Naive B cell (primary cell): ENCODE results near the gene ITSN2. TPM values are rescaled to one million over a fixed set of nuclear protein-coding genes. Genes with fewer than 3 reads are reported as not detected.

ENCODE experiments used
- ATAC-seq, 2 donors: fragments of 150-1000 bp; cut with Tn5 transposase; 2 replicates each; pipeline ENCODE4 v1.10.0; 2021; ENCODE audit warnings: low read depth in 2 of 2, mild to moderate bottlenecking in 2 of 2, moderate library complexity in 2 of 2
- DNase-seq: peaks from one replicate; pipeline ENCODE4 v3.0.0; 2022
- H3K27ac Mint-ChIP-seq, 6 donors: one replicate each; pipeline ENCODE4 v1.8.0; 2020 to 2022; ENCODE audit warnings: mild to moderate bottlenecking in 6 of 6, mixed read lengths in 6 of 6, moderate library complexity in 5 of 6, inconsistent platforms in 2 of 6
- H3K27me3 Mint-ChIP-seq, 3 donors: one replicate each; pipeline ENCODE4 v1.8.0; 2021 to 2022; ENCODE audit warnings: mixed read lengths in 3 of 3, mild to moderate bottlenecking in 1 of 3
- H3K36me3 Mint-ChIP-seq, 2 donors: one replicate each; pipeline ENCODE4 v1.8.0; 2020 to 2022; ENCODE audit warnings: mixed read lengths in 2 of 2, inconsistent platforms in 1 of 2, mild to moderate bottlenecking in 1 of 2
- H3K4me1 Mint-ChIP-seq, 3 donors: one replicate each; pipeline ENCODE4 v1.8.0; 2020 to 2022; ENCODE audit warnings: mixed read lengths in 3 of 3, inconsistent platforms in 1 of 3, mild to moderate bottlenecking in 1 of 3, moderate library complexity in 1 of 3
- H3K4me3 Mint-ChIP-seq, 8 donors: one replicate each; pipeline ENCODE4 v1.8.0; 2020 to 2022; ENCODE audit warnings: mild to moderate bottlenecking in 8 of 8, mixed read lengths in 8 of 8, moderate library complexity in 8 of 8, inconsistent platforms in 2 of 8
- H3K9me3 Mint-ChIP-seq, 7 donors: one replicate each; pipeline ENCODE4 v1.8.0; 2020 to 2022; ENCODE audit warnings: mixed read lengths in 7 of 7, mild to moderate bottlenecking in 5 of 7, inconsistent platforms in 2 of 7, moderate library complexity in 1 of 7
- polyA plus RNA-seq, 6 donors: library from polyadenylated mRNA; unstranded; fragments of 300-500 nt; fragmentation: Illumina TruSeq; gene quantifications; one replicate each; pipeline ENCODE4 v1.2.3, GENCODE V29; 2021; ENCODE audit warnings: low read depth in 6 of 6

ITSN2 gene
- polyA plus RNA-seq, 6 donors from 2014 or later, result 57.8 to 163 (median 113) TPM

- H3K4me3 Mint-ChIP-seq, result no peak overlapping the region
- DNase-seq (no peak), ATAC-seq (no peak)
- no peaks in the 10 kb centered on the region for H3K27me3 Mint-ChIP-seq
- no peaks in the 10 kb centered on the region for H3K9me3 Mint-ChIP-seq
- peak overlapping the region in 5 of 6 donors; percentile 21 to 81 (median 62) for H3K27ac Mint-ChIP-seq
- H3K4me1 Mint-ChIP-seq, result peaks cover 0 to 8% (median 7%) of the 10 kb centered on the region in 3 donors
- peaks cover 10 to 13% of the 10 kb centered on the region in 2 donors for H3K36me3 Mint-ChIP-seq
Measured at GRCh38 chr2:24262421-24262970, 97.8 kb downstream of the ITSN2 start.

DNA sequence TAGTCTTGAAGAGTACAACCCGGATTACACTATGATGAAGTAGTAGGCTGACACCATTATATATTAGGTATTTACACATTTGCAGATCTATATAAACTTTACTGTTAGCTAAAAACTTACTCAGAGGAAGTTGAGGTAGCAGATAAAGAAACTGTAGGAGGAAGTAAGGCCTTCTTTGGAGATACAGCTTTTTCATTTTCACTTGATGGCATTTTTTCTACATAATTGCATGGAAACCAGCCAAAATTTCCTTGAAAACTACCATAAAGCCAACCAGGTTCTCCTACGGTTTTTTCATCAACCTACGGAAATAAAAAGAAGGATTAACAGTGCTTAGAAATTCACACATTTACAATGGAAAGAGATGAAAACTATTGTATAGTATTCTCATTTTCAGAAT lies 98.9 kb downstream of the ITSN2 start:
- peaks cover 0 to 8% (median 7%) of the 10 kb centered on the region in 3 donors for H3K4me1 Mint-ChIP-seq
- H3K27me3 Mint-ChIP-seq, result no peaks in the 10 kb centered on the region
- no peak for ATAC-seq
- no peak overlapping the region for H3K4me3 Mint-ChIP-seq
- DNase-seq, result no peak
- no peaks in the 10 kb centered on the region for H3K9me3 Mint-ChIP-seq
- peaks cover 10 to 19% of the 10 kb centered on the region in 2 donors for H3K36me3 Mint-ChIP-seq
- H3K27ac Mint-ChIP-seq, result peak overlapping the region in 1 of 6 donors; percentile 75

DNA sequence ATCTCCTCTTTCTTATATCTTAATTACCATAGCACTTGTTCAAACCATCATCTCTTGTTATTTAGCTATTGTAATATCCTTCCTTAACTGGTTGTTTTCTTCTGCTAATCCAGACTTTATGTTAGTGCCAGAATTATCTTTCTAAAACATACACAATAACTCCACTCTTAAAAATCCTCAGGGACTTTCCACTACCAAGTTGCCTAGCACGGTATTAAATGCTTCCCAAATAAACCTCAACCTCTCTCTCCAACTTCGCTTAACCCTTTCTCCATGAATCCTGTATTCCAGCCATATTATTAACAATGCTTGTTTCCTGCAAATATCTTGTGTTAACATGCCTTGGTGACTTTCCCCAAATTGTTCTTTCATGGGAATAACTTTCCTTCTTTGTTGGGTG lies 101.0 kb downstream of the ITSN2 start:
- ATAC-seq (no peak), DNase-seq (no peak)
- no peak overlapping the region for H3K4me3 Mint-ChIP-seq
- no peaks in the 10 kb centered on the region for H3K27me3 Mint-ChIP-seq
- no peaks in the 10 kb centered on the region for H3K9me3 Mint-ChIP-seq
- peaks cover 0 to 8% (median 7%) of the 10 kb centered on the region in 3 donors for H3K4me1 Mint-ChIP-seq
- H3K36me3 Mint-ChIP-seq, result peaks cover 4 to 7% of the 10 kb centered on the region in 2 donors
- H3K27ac Mint-ChIP-seq, result no peak overlapping the region

GRCh38 chr2:24258718-24259117 lies 101.6 kb downstream of the ITSN2 start:
- H3K9me3 Mint-ChIP-seq, result no peaks in the 10 kb centered on the region
- H3K36me3 Mint-ChIP-seq, result peaks cover 4 to 7% of the 10 kb centered on the region in 2 donors
- no peak for ATAC-seq
- peaks cover 0 to 8% (median 7%) of the 10 kb centered on the region in 3 donors for H3K4me1 Mint-ChIP-seq
- no peaks in the 10 kb centered on the region for H3K27me3 Mint-ChIP-seq
- DNase-seq, result no peak
- H3K4me3 Mint-ChIP-seq, result no peak overlapping the region
- H3K27ac Mint-ChIP-seq, result no peak overlapping the region

DNA sequence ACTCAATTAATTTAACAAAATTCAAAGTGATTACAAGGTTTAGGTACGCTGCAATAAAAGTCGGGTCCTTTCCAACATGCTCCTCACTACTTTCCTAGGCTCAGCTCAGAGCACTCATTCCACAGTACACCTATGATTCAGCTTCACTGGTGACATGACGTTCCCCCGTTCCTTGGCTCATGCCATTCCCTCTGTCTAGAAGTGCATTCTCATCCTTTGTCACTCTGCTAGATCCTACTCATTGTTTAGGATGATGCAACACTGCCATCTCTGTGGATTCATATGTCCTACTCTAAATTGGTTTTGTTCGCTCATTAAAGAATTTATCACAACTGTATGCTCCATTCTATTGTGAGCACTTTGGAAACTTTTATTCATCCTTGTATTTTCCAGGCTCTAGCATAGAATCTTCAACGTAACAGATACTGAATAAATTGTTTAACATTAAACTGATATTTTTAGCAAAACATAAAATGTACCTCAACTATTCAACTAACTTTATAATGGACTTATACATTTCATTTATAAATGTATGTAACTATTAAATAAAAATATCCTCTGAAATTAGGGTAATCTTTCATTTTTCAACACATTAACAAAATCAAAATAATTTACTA lies 106.9 kb downstream of the ITSN2 start:
- peak overlapping the region in 1 of 8 donors; percentile 14 for H3K4me3 Mint-ChIP-seq
- H3K4me1 Mint-ChIP-seq, result no peaks in the 10 kb centered on the region
- H3K9me3 Mint-ChIP-seq, result no peaks in the 10 kb centered on the region
- H3K27ac Mint-ChIP-seq, result peak overlapping the region in 1 of 6 donors; percentile 75
- no peaks in the 10 kb centered on the region for H3K27me3 Mint-ChIP-seq
- DNase-seq (no peak), ATAC-seq (no peak)
- peaks cover 13 to 14% of the 10 kb centered on the region in 2 donors for H3K36me3 Mint-ChIP-seq

GRCh38 chr2:24247592-24247991 lies 112.7 kb downstream of the ITSN2 start:
- ATAC-seq (no peak), DNase-seq (no peak)
- H3K4me1 Mint-ChIP-seq, result no peaks in the 10 kb centered on the region
- H3K9me3 Mint-ChIP-seq, result no peaks in the 10 kb centered on the region
- no peak overlapping the region for H3K27ac Mint-ChIP-seq
- peaks cover 0 to 21% of the 10 kb centered on the region in 2 donors for H3K36me3 Mint-ChIP-seq
- H3K27me3 Mint-ChIP-seq, result no peaks in the 10 kb centered on the region
- no peak overlapping the region for H3K4me3 Mint-ChIP-seq

DNA sequence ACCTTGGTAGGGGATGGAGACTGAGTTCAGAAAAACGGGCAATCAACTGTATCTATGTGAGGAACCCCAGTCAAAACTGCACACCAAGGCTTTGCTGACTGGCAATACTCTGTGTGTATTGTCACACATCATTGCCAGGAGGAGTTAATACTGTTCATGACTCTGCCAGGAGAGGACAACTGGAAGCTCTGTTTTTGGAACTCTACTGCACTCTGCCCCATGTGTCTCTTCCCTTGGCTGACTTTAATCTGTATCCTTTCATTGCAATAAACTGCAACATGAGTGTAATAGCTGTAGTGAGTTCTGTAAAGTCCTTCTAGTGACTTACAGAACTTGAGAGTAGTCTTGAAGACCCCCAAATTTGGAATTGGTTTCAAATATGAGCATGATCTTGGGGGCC lies 113.2 kb downstream of the ITSN2 start:
- Mint-ChIP-seq H3K4me1 (no peaks in the 10 kb centered on the region), H3K9me3 (no peaks in the 10 kb centered on the region), H3K36me3 (peaks cover 0 to 21% of the 10 kb centered on the region in 2 donors), H3K27me3 (no peaks in the 10 kb centered on the region), H3K27ac (no peak overlapping the region), H3K4me3 (no peak overlapping the region)
- ATAC-seq (no peak), DNase-seq (no peak)

- Mint-ChIP-seq H3K36me3 (peaks cover 0 to 21% of the 10 kb centered on the region in 2 donors), H3K27me3 (no peaks in the 10 kb centered on the region), H3K4me3 (no peak overlapping the region), H3K4me1 (no peaks in the 10 kb centered on the region), H3K9me3 (no peaks in the 10 kb centered on the region), H3K27ac (peak overlapping the region in 2 of 6 donors; percentile 6 to 44)
- no peak for DNase-seq
- ATAC-seq, result no peak
Measured at GRCh38 chr2:24245986-24246776, 114.2 kb downstream of the ITSN2 start.

GRCh38 chr2:24241528-24241927 lies 118.8 kb downstream of the ITSN2 start:
- no peak for DNase-seq
- H3K27ac Mint-ChIP-seq, result peak overlapping the region in 1 of 6 donors; percentile 9

GRCh38 chr2:24239553-24239952 lies 120.8 kb downstream of the ITSN2 start:
- no peak overlapping the region for H3K4me3 Mint-ChIP-seq
- no peaks in the 10 kb centered on the region for H3K27me3 Mint-ChIP-seq
- peaks cover 0 to 4% (median 0%) of the 10 kb centered on the region in 3 donors for H3K4me1 Mint-ChIP-seq
- peaks cover 0 to 5% of the 10 kb centered on the region in 2 donors for H3K36me3 Mint-ChIP-seq
- no peak overlapping the region for H3K27ac Mint-ChIP-seq
- no peak for ATAC-seq
- H3K9me3 Mint-ChIP-seq, result no peaks in the 10 kb centered on the region
- DNase-seq, result no peak

More at GRCh38 chr2:24241528-24241927, 118.8 kb downstream of the ITSN2 start:
- Mint-ChIP-seq H3K36me3 (peaks cover 0 to 3% of the 10 kb centered on the region in 2 donors), H3K4me3 (no peak overlapping the region), H3K4me1 (no peaks in the 10 kb centered on the region), H3K27me3 (no peaks in the 10 kb centered on the region), H3K9me3 (no peaks in the 10 kb centered on the region)
- ATAC-seq, result no peak

- Mint-ChIP-seq H3K27me3 (no peaks in the 10 kb centered on the region), H3K4me3 (no peak overlapping the region), H3K4me1 (peaks cover 0 to 4% (median 0%) of the 10 kb centered on the region in 3 donors), H3K36me3 (peaks cover 0 to 13% of the 10 kb centered on the region in 2 donors), H3K9me3 (no peaks in the 10 kb centered on the region), H3K27ac (peak overlapping the region in 2 of 6 donors; percentile 8 to 34)
- ATAC-seq (no peak), DNase-seq (no peak)
Measured at GRCh38 chr2:24238158-24238557, 122.2 kb downstream of the ITSN2 start.

- ATAC-seq (no peak), DNase-seq (no peak)
- peaks cover 0 to 13% of the 10 kb centered on the region in 2 donors for H3K36me3 Mint-ChIP-seq
- H3K4me3 Mint-ChIP-seq, result no peak overlapping the region
- peaks cover 0 to 4% (median 0%) of the 10 kb centered on the region in 3 donors for H3K4me1 Mint-ChIP-seq
- H3K27ac Mint-ChIP-seq, result peak overlapping the region in 4 of 6 donors; percentile 1 to 58 (median 10)
- no peaks in the 10 kb centered on the region for H3K9me3 Mint-ChIP-seq
- H3K27me3 Mint-ChIP-seq, result no peaks in the 10 kb centered on the region
Measured at GRCh38 chr2:24237313-24237712, 123.0 kb downstream of the ITSN2 start.

GRCh38 chr2:24233321-24233720 lies 127.0 kb downstream of the ITSN2 start:
- H3K9me3 Mint-ChIP-seq, result no peaks in the 10 kb centered on the region
- peaks cover 0 to 13% of the 10 kb centered on the region in 2 donors for H3K36me3 Mint-ChIP-seq
- no peak overlapping the region for H3K27ac Mint-ChIP-seq
- no peak for DNase-seq
- H3K27me3 Mint-ChIP-seq, result no peaks in the 10 kb centered on the region
- ATAC-seq, result no peak
- peaks cover 0 to 4% (median 0%) of the 10 kb centered on the region in 3 donors for H3K4me1 Mint-ChIP-seq
- H3K4me3 Mint-ChIP-seq, result no peak overlapping the region
